T-helper 17 cell (primary cell): ENCODE measurements around the gene GRK1. TPM values are rescaled to one million over a fixed set of nuclear protein-coding genes. Genes with fewer than 3 reads are reported as not detected.
"Not testable (repeated sequence)": the region's sequence is repeated elsewhere in the genome, so short reads cannot be mapped to it uniquely, and the experiment has no call there.

Experiments
- ATAC-seq: fragments of 150-1000 bp; cut with Tn5 transposase; 2 replicates; pipeline ENCODE4 v1.10.0; 2021; ENCODE audit warnings: mild to moderate bottlenecking, moderate library complexity
- DNase-seq, 3 donors: peaks; one replicate each; pipeline versions ENCODE4 v3.0.0 to v3.0.0-alpha.2; 2020 to 2021
- H3K9me3 ChIP-seq: one replicate; pipeline ENCODE4 v1.7.0; 2013; ENCODE audit warnings: low read length, mild to moderate bottlenecking; ENCODE audit not compliant: control insufficient read depth, poor library complexity, severe bottlenecking
- H3K27ac Mint-ChIP-seq: one replicate; pipeline ENCODE4 v1.8.0; 2022; ENCODE audit warnings: mild to moderate bottlenecking, moderate library complexity, mixed read lengths
- H3K27me3 Mint-ChIP-seq: one replicate; pipeline ENCODE4 v1.8.0; 2022; ENCODE audit warnings: mixed read lengths
- H3K36me3 Mint-ChIP-seq: one replicate; pipeline ENCODE4 v1.8.0; 2022; ENCODE audit warnings: low read depth, mixed read lengths
- H3K4me1 Mint-ChIP-seq: one replicate; pipeline ENCODE4 v1.8.0; 2022; ENCODE audit warnings: mild to moderate bottlenecking, mixed read lengths
- H3K4me3 Mint-ChIP-seq: one replicate; pipeline ENCODE4 v1.8.0; 2022; ENCODE audit warnings: mild to moderate bottlenecking, moderate library complexity, mixed read lengths
- total RNA-seq, 4 donors: library from RNA in 2 of 4; stranded (reverse) in 2 of 4; gene quantifications; one replicate each; pipeline ENCODE4 v1.2.3 and lab custom pipeline; 2022 to 2026

GRK1 gene
- total RNA-seq, 2 donors from 2014 or later, result 0.07 TPM; not detected in 1

- H3K27ac Mint-ChIP-seq, result no peak overlapping the region
- no peaks in the 10 kb centered on the region for H3K27me3 Mint-ChIP-seq
- DNase-seq (no peak), ATAC-seq (no peak)
- H3K36me3 Mint-ChIP-seq, result peaks cover 2% of the 10 kb centered on the region
- peak overlapping the region; percentile 31 for H3K4me3 Mint-ChIP-seq
- peaks cover 25% of the 10 kb centered on the region for H3K4me1 Mint-ChIP-seq
- H3K9me3 ChIP-seq, result no peaks in the 10 kb centered on the region
These were observed 78.0 kb downstream of the GRK1 start for GRCh38 chr13:113745059-113745458.

- not testable (repeated sequence) for H3K36me3 Mint-ChIP-seq, H3K27me3 Mint-ChIP-seq, ATAC-seq, DNase-seq, H3K27ac Mint-ChIP-seq, H3K9me3 ChIP-seq, H3K4me3 Mint-ChIP-seq
- H3K4me1 Mint-ChIP-seq, result peaks cover 20% of the 10 kb centered on the region
These were observed 78.6 kb downstream of the GRK1 start for GRCh38 chr13:113745500-113746142.

- no peak for DNase-seq
- no peaks in the 10 kb centered on the region for H3K9me3 ChIP-seq
- no peak for ATAC-seq
- Mint-ChIP-seq H3K27ac (no peak overlapping the region), H3K36me3 (no peaks in the 10 kb centered on the region), H3K4me3 (no peak overlapping the region), H3K4me1 (peaks cover 17% of the 10 kb centered on the region), H3K27me3 (no peaks in the 10 kb centered on the region)
These were observed 79.1 kb downstream of the GRK1 start for GRCh38 chr13:113746143-113746525.

- ATAC-seq (no peak), DNase-seq (no peak)
- H3K4me3 Mint-ChIP-seq, result no peak overlapping the region
- H3K27me3 Mint-ChIP-seq, result no peaks in the 10 kb centered on the region
- H3K27ac Mint-ChIP-seq, result no peak overlapping the region
- H3K36me3 Mint-ChIP-seq, result no peaks in the 10 kb centered on the region
- no peaks in the 10 kb centered on the region for H3K9me3 ChIP-seq
- peaks cover 12% of the 10 kb centered on the region for H3K4me1 Mint-ChIP-seq
These were observed 79.7 kb downstream of the GRK1 start for GRCh38 chr13:113746671-113747070.

- no peak overlapping the region for H3K27ac Mint-ChIP-seq
- no peak for ATAC-seq
- no peak for DNase-seq
These were observed 80.3 kb downstream of the GRK1 start for GRCh38 chr13:113747291-113747833.

GRCh38 chr13:113748101-113748861 is 81.3 kb downstream of the GRK1 start:
- no peaks in the 10 kb centered on the region for H3K27me3 Mint-ChIP-seq
- peaks cover 3% of the 10 kb centered on the region for H3K4me1 Mint-ChIP-seq
- no peaks in the 10 kb centered on the region for H3K36me3 Mint-ChIP-seq
- DNase-seq (no peak), ATAC-seq (no peak)
- no peak overlapping the region for H3K27ac Mint-ChIP-seq
- no peak overlapping the region for H3K4me3 Mint-ChIP-seq
- H3K9me3 ChIP-seq, result no peaks in the 10 kb centered on the region

More at GRCh38 chr13:113747291-113747833, 80.3 kb downstream of the GRK1 start:
- Mint-ChIP-seq H3K4me1 (peaks cover 5% of the 10 kb centered on the region), H3K36me3 (no peaks in the 10 kb centered on the region), H3K4me3 (no peak overlapping the region), H3K27me3 (no peaks in the 10 kb centered on the region)
- H3K9me3 ChIP-seq, result no peaks in the 10 kb centered on the region

- Mint-ChIP-seq H3K27me3 (peaks cover 2% of the 10 kb centered on the region), H3K4me1 (peaks cover 3% of the 10 kb centered on the region), H3K4me3 (no peak overlapping the region), H3K27ac (no peak overlapping the region), H3K36me3 (no peaks in the 10 kb centered on the region)
- no peaks in the 10 kb centered on the region for H3K9me3 ChIP-seq
- DNase-seq, result no peak
- no peak for ATAC-seq
These were observed 81.9 kb downstream of the GRK1 start for GRCh38 chr13:113748862-113749451.

- no peak overlapping the region for H3K4me3 Mint-ChIP-seq
- peaks cover 7% of the 10 kb centered on the region for H3K27me3 Mint-ChIP-seq
- no peak for DNase-seq
- no peaks in the 10 kb centered on the region for H3K36me3 Mint-ChIP-seq
- no peaks in the 10 kb centered on the region for H3K9me3 ChIP-seq
- H3K4me1 Mint-ChIP-seq, result peaks cover 3% of the 10 kb centered on the region
- no peak overlapping the region for H3K27ac Mint-ChIP-seq
- ATAC-seq, result no peak
These were observed 82.5 kb downstream of the GRK1 start for GRCh38 chr13:113749507-113749906.

- no peak overlapping the region for H3K4me3 Mint-ChIP-seq
- peaks cover under 1% of the 10 kb centered on the region for H3K4me1 Mint-ChIP-seq
- H3K36me3 Mint-ChIP-seq, result no peaks in the 10 kb centered on the region
- DNase-seq (no peak), ATAC-seq (no peak)
- H3K9me3 ChIP-seq, result no peaks in the 10 kb centered on the region
- H3K27me3 Mint-ChIP-seq, result peaks cover 12% of the 10 kb centered on the region
- no peak overlapping the region for H3K27ac Mint-ChIP-seq
These were observed 82.9 kb downstream of the GRK1 start for GRCh38 chr13:113749967-113750366.

GRCh38 chr13:113750554-113751399 is 83.8 kb downstream of the GRK1 start:
- no peak for ATAC-seq

GRCh38 chr13:113751491-113751890 is 84.5 kb downstream of the GRK1 start:
- DNase-seq (no peak), ATAC-seq (no peak)
- Mint-ChIP-seq H3K36me3 (no peaks in the 10 kb centered on the region), H3K27me3 (peaks cover 12% of the 10 kb centered on the region), H3K4me1 (no peaks in the 10 kb centered on the region), H3K27ac (no peak overlapping the region), H3K4me3 (no peak overlapping the region)
- H3K9me3 ChIP-seq, result no peaks in the 10 kb centered on the region

More at GRCh38 chr13:113750554-113751399, 83.8 kb downstream of the GRK1 start:
- Mint-ChIP-seq H3K27ac (no peak overlapping the region), H3K4me1 (no peaks in the 10 kb centered on the region), H3K36me3 (no peaks in the 10 kb centered on the region), H3K4me3 (no peak overlapping the region), H3K27me3 (peaks cover 12% of the 10 kb centered on the region)
- no peaks in the 10 kb centered on the region for H3K9me3 ChIP-seq
- no peak for DNase-seq

- not testable (repeated sequence) for DNase-seq, H3K9me3 ChIP-seq, H3K27ac Mint-ChIP-seq, ATAC-seq, H3K4me3 Mint-ChIP-seq, H3K4me1 Mint-ChIP-seq, H3K36me3 Mint-ChIP-seq
- peaks cover 12% of the 10 kb centered on the region for H3K27me3 Mint-ChIP-seq
These were observed 85.4 kb downstream of the GRK1 start for GRCh38 chr13:113752211-113752986.
